ENCODE data around the gene GALR3. TPM values are rescaled to one million over a fixed set of nuclear protein-coding genes. Genes with fewer than 3 reads are reported as not detected.

Gene GALR3
- total and polyA plus RNA-seq, 2 experiments from 2014 or later, result 0.29 TPM; not detected in 1

GRCh38 chr22:37807410-37808293 is 15.5 kb upstream of the GALR3 start, which contains the start of gene GCAT:
Gene GCAT (plus strand): TSS chr22:37807934. CDS start chr22:37807968, 34 bp downstream.
- Histone ChIP-seq H3K9me2 (replicated peaks; ENCODE audit: insufficient read depth) (no peaks in the 10 kb centered on the region), H3K79me2 (peaks cover 26% of the 10 kb centered on the region), H3K9me3 (ENCODE audit: low read depth) (no peaks in the 10 kb centered on the region), H3K27ac (peak within 1 kb of the TSS; percentile 88), H3K27me3 (no peaks in the 10 kb centered on the region), H3K4me1 (ENCODE audit: insufficient read depth) (peaks cover 29% of the 10 kb centered on the region), H3K4me2 (peak within 1 kb of the TSS; percentile 93), H3K4me3 (peak within 1 kb of the TSS; percentile 69), H3K36me3 (replicated peaks; ENCODE audit: insufficient read depth, low read depth) (no peaks in the 10 kb centered on the region), H4K20me1 (ENCODE audit: insufficient read depth, poor library complexity, severe bottlenecking) (peaks cover 7% of the 10 kb centered on the region), H2AFZ (no peak within 1 kb of the TSS)
- 3% methylated on average over 35 of the region's 73 CpGs for WGBS (ENCODE audit: low lambda C conversion rate, missing lambda C conversion rate)
- no peak for TF ChIP-seq EZH2 (IDR thresholded peaks at IDR 0.05; ENCODE audit: borderline replicate concordance)
- TF ChIP-seq, protein P1, sequence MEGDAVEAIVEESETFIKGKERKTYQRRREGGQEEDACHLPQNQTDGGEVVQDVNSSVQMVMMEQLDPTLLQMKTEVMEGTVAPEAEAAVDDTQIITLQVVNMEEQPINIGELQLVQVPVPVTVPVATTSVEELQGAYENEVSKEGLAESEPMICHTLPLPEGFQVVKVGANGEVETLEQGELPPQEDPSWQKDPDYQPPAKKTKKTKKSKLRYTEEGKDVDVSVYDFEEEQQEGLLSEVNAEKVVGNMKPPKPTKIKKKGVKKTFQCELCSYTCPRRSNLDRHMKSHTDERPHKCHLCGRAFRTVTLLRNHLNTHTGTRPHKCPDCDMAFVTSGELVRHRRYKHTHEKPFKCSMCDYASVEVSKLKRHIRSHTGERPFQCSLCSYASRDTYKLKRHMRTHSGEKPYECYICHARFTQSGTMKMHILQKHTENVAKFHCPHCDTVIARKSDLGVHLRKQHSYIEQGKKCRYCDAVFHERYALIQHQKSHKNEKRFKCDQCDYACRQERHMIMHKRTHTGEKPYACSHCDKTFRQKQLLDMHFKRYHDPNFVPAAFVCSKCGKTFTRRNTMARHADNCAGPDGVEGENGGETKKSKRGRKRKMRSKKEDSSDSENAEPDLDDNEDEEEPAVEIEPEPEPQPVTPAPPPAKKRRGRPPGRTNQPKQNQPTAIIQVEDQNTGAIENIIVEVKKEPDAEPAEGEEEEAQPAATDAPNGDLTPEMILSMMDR (IDR thresholded peaks at IDR 0.05; ENCODE audit: poor library complexity), result no peak
- no peak for TF ChIP-seq EZH2phosphoT487 (IDR thresholded peaks at IDR 0.05; ENCODE audit: low read depth, severe bottlenecking, unreplicated experiment)
- DNase-seq (ENCODE audit: low spot score), result peak; percentile 98

GRCh38 chr22:37808294-37808657 is 14.9 kb upstream of the GALR3 start:
- Histone ChIP-seq H3K4me3 (peak overlapping the region; percentile 27), H3K27ac (peak overlapping the region; percentile 51), H3K4me2 (peak overlapping the region; percentile 93), H3K4me1 (ENCODE audit: insufficient read depth) (peaks cover 29% of the 10 kb centered on the region), H3K9me2 (replicated peaks; ENCODE audit: insufficient read depth) (no peaks in the 10 kb centered on the region), H4K20me1 (ENCODE audit: insufficient read depth, poor library complexity, severe bottlenecking) (peaks cover 7% of the 10 kb centered on the region), H3K9me3 (ENCODE audit: low read depth) (no peaks in the 10 kb centered on the region), H3K79me2 (peaks cover 26% of the 10 kb centered on the region), H3K36me3 (replicated peaks; ENCODE audit: insufficient read depth, low read depth) (no peaks in the 10 kb centered on the region), H3K27me3 (no peaks in the 10 kb centered on the region), H2AFZ (no peak overlapping the region)
- 3% methylated on average over 8 of the region's 8 CpGs for WGBS (ENCODE audit: low lambda C conversion rate, missing lambda C conversion rate)
- TF ChIP-seq EZH2phosphoT487 (IDR thresholded peaks at IDR 0.05; ENCODE audit: low read depth, severe bottlenecking, unreplicated experiment) (no peak), EZH2 (IDR thresholded peaks at IDR 0.05; ENCODE audit: borderline replicate concordance) (no peak)
- TF ChIP-seq, protein P1 (IDR thresholded peaks at IDR 0.05; ENCODE audit: poor library complexity), result no peak
- DNase-seq (ENCODE audit: low spot score), result no peak

DNA sequence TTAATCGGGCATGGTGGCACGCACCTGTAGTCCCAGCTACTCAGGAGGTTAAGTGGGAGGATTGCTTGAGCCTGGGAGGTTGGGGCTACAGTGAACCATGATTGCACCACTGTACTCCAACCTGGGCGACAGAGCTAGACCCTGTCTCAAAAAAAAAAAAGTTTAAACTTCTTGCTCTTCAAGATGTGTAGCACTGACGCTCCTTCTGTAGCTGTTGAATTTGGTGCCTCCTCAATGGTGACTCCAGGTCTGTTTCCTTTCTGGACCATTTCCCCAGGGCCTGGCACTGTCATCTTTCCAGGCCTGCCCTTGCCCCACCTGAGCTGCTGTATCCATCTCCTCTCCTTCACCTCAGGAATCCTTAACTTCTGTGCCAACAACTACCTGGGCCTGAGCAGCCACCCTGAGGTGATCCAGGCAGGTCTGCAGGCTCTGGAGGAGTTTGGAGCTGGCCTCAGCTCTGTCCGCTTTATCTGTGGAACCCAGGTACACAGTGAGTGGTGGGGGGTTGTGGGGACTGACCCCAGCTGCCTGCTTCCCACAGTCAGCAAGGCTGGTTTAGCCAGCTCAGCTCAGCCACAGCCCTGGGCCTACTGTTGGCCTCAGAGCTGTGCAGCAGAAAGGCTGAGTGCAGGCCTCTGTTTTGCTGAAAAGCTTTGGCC is 13.4 kb upstream of the GALR3 start:
- H3K4me2 ChIP-seq, result no peak overlapping the region
- no peaks in the 10 kb centered on the region for H3K9me2 ChIP-seq (replicated peaks; ENCODE audit: insufficient read depth)
- no peak overlapping the region for H3K27ac ChIP-seq
- H4K20me1 ChIP-seq (ENCODE audit: insufficient read depth, poor library complexity, severe bottlenecking), result peaks cover 7% of the 10 kb centered on the region
- DNase-seq (ENCODE audit: low spot score), result no peak
- peaks cover 26% of the 10 kb centered on the region for H3K79me2 ChIP-seq
- H3K4me1 ChIP-seq (ENCODE audit: insufficient read depth), result peaks cover 17% of the 10 kb centered on the region
- H3K9me3 ChIP-seq (ENCODE audit: low read depth), result no peaks in the 10 kb centered on the region
- TF ChIP-seq EZH2phosphoT487 (IDR thresholded peaks at IDR 0.05; ENCODE audit: low read depth, severe bottlenecking, unreplicated experiment), result no peak
- TF ChIP-seq, protein P1 (IDR thresholded peaks at IDR 0.05; ENCODE audit: poor library complexity), result no peak
- TF ChIP-seq EZH2 (IDR thresholded peaks at IDR 0.05; ENCODE audit: borderline replicate concordance), result no peak
- no peak overlapping the region for H2AFZ ChIP-seq
- H3K36me3 ChIP-seq (replicated peaks; ENCODE audit: insufficient read depth, low read depth), result no peaks in the 10 kb centered on the region
- no peak overlapping the region for H3K4me3 ChIP-seq
- WGBS (ENCODE audit: low lambda C conversion rate, missing lambda C conversion rate), result 95% methylated on average over 5 of the region's 5 CpGs
- H3K27me3 ChIP-seq, result no peaks in the 10 kb centered on the region
